Activated naive CD4-positive, alpha-beta T cell treated with anti-CD3 and anti-CD28 coated beads, Interleukin-2, amount 10 ng/mL, durations not matched to agents 7 days and 5 days (primary cell): Measurements from ENCODE around the gene SEMA5A.
"Not testable (repeated sequence)": the region's sequence is repeated elsewhere in the genome, so short reads cannot be mapped to it uniquely, and the experiment has no call there.

Experiments used
- CTCF ChIA-PET: fragments of 350-600 bp; sonication (Branson Sonifier 250); formaldehyde crosslinking; loops from one replicate; lab custom pipeline; 2021; ENCODE audit warnings: antibody characterized with exemption; lab: Charles Lee
- DNase-seq: peaks from one replicate; pipeline ENCODE4 v3.0.0-alpha.2; 2020
- H3K27ac Mint-ChIP-seq: one replicate; pipeline ENCODE4 v1.8.0; 2021; ENCODE audit warnings: mild to moderate bottlenecking, moderate library complexity, mixed read lengths
- H3K27me3 Mint-ChIP-seq: one replicate; pipeline ENCODE4 v1.8.0; 2021; ENCODE audit warnings: mild to moderate bottlenecking, mixed read lengths
- H3K36me3 Mint-ChIP-seq: one replicate; pipeline ENCODE4 v1.8.0; 2021; ENCODE audit warnings: mixed read lengths
- H3K4me1 Mint-ChIP-seq: one replicate; pipeline ENCODE4 v1.8.0; 2021; ENCODE audit warnings: mixed read lengths
- H3K4me3 Mint-ChIP-seq: one replicate; pipeline ENCODE4 v1.8.0; 2021; ENCODE audit warnings: mild to moderate bottlenecking, moderate library complexity, mixed read lengths
- H3K9me3 Mint-ChIP-seq: one replicate; pipeline ENCODE4 v1.8.0; 2021; ENCODE audit warnings: mixed read lengths

SEMA5A gene

DNA sequence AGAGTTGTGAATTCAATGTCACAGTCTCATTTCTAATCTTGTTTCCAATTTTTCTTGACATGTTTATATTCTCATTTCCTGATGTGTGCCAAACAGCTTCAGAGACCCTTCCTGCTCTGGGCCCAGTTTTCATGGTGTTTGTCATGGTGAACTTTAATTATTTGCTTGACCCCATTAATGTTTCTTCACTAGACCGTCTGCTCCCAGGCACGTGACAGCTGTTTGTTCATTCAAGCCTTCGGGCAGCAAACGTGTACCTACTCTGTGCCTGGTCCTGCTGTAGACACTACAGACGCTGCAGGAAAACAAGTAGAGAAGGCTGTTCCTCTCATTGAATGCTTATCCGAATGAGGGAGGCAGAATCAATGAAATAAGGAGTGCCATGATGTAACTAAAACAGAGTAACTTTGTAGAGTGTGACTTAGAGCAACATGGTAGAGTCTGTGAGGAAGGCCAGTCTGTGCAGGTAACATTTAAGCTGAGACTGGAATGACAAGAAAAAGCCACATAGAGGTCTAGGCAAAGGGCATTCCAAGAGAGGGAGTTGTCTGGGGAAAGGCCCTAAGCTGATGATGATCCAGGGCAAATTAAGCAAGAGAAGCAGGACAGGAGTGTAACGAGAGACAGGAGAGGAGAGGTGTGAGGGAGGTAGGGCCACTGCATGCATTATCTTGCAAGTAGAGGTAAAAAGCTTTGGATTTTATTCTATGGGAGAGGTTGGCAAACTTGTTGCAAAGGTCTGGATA is 191.4 kb downstream of the SEMA5A start:
- Mint-ChIP-seq H3K36me3 (no peaks in the 10 kb centered on the region), H3K4me1 (no peaks in the 10 kb centered on the region), H3K4me3 (no peak overlapping the region), H3K27ac (no peak overlapping the region), H3K27me3 (no peaks in the 10 kb centered on the region), H3K9me3 (peaks cover 3% of the 10 kb centered on the region)
- CTCF ChIA-PET: no interaction called here
- no peak for DNase-seq

DNA sequence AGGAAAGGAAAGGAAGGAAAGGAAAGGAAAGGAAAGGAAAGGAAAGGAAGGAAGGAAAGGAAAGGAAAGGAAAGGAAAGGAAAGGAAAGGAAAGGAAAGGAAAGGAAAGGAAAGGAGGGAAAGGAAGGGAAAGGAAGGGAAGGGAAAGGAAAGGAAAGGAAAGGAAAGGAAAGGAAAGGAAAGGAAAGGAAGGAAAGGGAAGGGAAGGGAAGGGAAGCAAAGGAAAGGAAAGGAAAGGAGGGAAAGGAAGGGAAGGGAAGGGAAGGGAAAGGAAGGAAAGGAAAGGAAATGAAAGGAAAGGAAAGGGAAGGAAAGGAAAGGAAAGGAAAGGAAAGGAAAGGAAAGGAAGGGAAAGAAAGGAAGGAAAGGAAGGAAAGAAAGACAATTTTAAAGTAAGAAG is 192.8 kb downstream of the SEMA5A start:
- H3K27ac Mint-ChIP-seq, H3K4me3 Mint-ChIP-seq: not testable (repeated sequence)

GRCh38 chr5:9351546-9351945 is 194.3 kb downstream of the SEMA5A start:
- Mint-ChIP-seq H3K4me3 (no peak overlapping the region), H3K4me1 (no peaks in the 10 kb centered on the region), H3K27ac (no peak overlapping the region), H3K27me3 (no peaks in the 10 kb centered on the region), H3K36me3 (no peaks in the 10 kb centered on the region), H3K9me3 (peaks cover 8% of the 10 kb centered on the region)
- CTCF ChIA-PET: no interaction called here
- no peak for DNase-seq

More for the DNA sequence above, 192.8 kb downstream of the SEMA5A start:
- DNase-seq, H3K36me3 Mint-ChIP-seq, H3K4me1 Mint-ChIP-seq, H3K27me3 Mint-ChIP-seq, CTCF ChIA-PET, H3K9me3 Mint-ChIP-seq: not testable (repeated sequence)

DNA sequence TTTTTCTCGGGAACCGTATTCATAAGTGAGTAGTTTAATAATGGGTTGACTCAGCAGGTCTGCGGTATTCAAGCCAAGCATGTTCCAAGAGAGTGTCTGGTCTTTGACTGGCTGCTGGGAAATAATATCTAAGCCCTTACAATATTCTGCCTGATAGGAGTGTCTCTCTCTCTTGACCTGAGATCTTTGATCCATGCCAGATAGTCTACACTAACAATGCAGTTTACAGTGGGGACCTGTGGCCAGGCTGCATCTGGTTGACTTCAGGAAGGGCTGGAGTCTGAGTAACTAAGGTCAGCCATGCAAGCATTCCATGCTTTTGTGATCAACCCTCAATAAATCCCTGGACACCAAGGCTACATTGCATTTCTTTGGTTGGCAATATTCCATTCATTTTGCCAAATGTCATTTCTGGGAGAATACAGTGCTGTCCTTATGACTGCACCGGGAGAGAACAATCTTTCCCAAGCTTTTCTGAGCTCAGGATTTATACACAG is 195.5 kb downstream of the SEMA5A start:
- no peak overlapping the region for H3K4me3 Mint-ChIP-seq
- H3K9me3 Mint-ChIP-seq: peaks cover 8% of the 10 kb centered on the region
- H3K4me1 Mint-ChIP-seq: no peaks in the 10 kb centered on the region
- no peaks in the 10 kb centered on the region for H3K27me3 Mint-ChIP-seq
- no peaks in the 10 kb centered on the region for H3K36me3 Mint-ChIP-seq
- DNase-seq: no peak
- CTCF ChIA-PET: no interaction called here
- H3K27ac Mint-ChIP-seq: no peak overlapping the region

DNA sequence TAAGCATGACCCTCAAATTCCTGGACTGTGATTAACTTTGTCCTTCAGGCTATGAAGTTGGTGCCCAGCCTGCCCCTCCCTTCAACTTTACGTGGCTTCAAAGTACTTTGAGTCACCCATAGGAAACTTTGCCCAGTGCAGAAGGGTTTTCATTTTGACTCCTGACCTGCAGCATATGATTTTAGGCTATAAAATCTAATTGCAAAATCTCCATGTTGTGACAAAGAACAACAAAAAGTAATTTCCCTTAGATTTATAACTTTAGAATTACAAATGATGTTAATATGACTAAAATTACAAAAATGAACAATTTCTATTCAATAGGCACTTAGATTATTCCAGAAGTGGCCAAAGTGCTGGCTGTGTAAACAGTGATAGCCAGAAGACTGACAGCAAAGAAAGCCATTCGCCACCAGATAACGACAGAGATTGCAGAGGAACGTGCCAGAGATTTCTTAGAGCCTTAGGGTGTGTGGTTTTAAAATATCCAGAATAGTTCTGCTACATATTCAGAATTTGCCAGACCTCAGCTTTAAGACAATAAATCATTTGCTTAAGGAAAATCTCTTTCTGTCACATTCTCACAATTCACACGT is 197.4 kb downstream of the SEMA5A start:
- no peak overlapping the region for H3K27ac Mint-ChIP-seq
- no peaks in the 10 kb centered on the region for H3K4me1 Mint-ChIP-seq
- H3K9me3 Mint-ChIP-seq: peaks cover 4% of the 10 kb centered on the region
- no peak overlapping the region for H3K4me3 Mint-ChIP-seq
- CTCF ChIA-PET: no interaction called here
- DNase-seq: no peak
- H3K36me3 Mint-ChIP-seq: no peaks in the 10 kb centered on the region
- H3K27me3 Mint-ChIP-seq: no peaks in the 10 kb centered on the region

DNA sequence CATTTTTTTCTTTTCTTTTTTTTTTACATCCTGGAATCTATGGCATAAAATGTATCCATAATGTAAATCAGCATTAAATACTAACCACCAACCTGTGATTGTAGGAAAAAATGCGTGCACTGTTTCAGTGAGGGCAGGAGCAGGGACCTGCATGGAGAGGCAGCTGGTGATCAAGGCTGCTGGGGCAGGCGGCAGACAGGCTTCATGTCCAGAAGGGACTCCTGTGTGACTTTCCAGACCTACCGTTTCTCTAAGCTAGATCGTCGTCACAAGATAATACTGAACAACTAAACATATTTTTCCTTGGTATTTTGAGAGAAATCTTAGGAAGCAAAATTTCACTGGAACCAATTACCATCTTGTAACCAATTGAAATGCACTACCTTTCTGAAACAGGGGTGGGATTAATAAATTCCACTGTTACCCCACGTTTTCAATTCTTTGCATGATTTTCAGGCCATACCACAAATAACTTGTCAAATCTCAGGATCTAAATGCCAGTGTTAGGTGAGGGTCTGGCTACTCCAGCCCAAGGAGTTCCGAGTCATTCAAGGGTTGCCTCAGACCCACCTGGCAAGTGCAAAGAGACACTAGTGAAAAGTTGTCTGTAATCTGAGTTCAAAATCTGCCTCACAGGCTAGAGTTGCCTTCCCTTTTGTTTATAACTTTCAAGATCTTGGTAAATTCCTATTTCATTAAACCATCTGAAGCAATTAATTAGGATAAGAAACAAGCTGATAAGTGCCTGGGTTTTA is 198.2 kb downstream of the SEMA5A start:
- H3K4me1 Mint-ChIP-seq: no peaks in the 10 kb centered on the region
- H3K4me3 Mint-ChIP-seq: no peak overlapping the region
- H3K27ac Mint-ChIP-seq: no peak overlapping the region
- no peaks in the 10 kb centered on the region for H3K27me3 Mint-ChIP-seq
- H3K9me3 Mint-ChIP-seq: peaks cover 4% of the 10 kb centered on the region
- no peak for DNase-seq
- no peaks in the 10 kb centered on the region for H3K36me3 Mint-ChIP-seq
- CTCF ChIA-PET: no interaction called here

DNA sequence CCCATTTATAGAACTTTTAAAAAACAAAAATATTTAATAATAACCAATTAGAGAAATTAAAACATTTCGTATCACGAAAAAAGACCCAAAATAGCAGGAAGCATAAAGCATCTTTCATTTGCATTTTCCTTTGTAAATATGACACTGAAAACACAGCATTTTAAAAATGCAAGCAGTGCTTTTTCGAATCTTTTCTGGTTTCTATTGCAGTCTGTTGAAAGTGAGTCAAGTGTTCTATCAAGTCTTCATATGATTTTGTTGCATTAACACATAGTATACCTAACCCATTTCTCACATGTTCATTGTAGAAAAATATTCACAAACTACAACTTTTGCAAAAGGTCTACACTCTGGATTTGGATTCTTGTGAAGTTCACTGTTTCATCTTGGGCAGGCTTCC is 198.8 kb downstream of the SEMA5A start:
- CTCF ChIA-PET: no interaction called here
- Mint-ChIP-seq H3K9me3 (peaks cover 4% of the 10 kb centered on the region), H3K36me3 (no peaks in the 10 kb centered on the region), H3K4me3 (no peak overlapping the region), H3K4me1 (no peaks in the 10 kb centered on the region), H3K27ac (no peak overlapping the region), H3K27me3 (no peaks in the 10 kb centered on the region)
- DNase-seq: no peak

DNA sequence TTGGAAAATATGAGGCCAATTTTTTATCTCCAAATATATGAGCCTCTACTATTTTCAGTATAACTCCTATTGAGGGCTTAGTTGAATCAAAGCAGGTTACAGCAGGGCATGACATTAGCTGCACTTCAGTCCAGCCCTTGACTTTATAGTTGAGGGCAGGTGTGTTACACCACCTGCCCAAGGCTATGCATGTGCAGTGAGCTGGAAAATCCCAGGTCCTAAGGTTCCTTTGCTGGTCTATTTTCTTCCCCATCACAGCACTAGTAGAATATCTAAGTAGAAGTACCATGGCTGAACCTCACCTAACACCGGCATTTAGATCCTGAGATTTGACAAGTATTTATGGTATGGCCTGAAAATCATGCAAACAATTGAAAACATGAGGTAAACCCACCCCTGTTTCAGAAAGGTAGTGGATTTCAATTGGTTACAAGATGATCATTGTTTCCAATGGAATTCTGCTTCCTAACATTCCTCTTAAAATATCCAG is 201.1 kb downstream of the SEMA5A start:
- no peak overlapping the region for H3K4me3 Mint-ChIP-seq
- no peaks in the 10 kb centered on the region for H3K36me3 Mint-ChIP-seq
- no peaks in the 10 kb centered on the region for H3K4me1 Mint-ChIP-seq
- no peak for DNase-seq
- H3K9me3 Mint-ChIP-seq: peaks cover 4% of the 10 kb centered on the region
- no peaks in the 10 kb centered on the region for H3K27me3 Mint-ChIP-seq
- CTCF ChIA-PET: interaction anchor here (0.7 kb wide), 1 partner anchor 9 kb away, joined by 3 read pairs; no protein-coding TSS in a partner anchor
- H3K27ac Mint-ChIP-seq: no peak overlapping the region

DNA sequence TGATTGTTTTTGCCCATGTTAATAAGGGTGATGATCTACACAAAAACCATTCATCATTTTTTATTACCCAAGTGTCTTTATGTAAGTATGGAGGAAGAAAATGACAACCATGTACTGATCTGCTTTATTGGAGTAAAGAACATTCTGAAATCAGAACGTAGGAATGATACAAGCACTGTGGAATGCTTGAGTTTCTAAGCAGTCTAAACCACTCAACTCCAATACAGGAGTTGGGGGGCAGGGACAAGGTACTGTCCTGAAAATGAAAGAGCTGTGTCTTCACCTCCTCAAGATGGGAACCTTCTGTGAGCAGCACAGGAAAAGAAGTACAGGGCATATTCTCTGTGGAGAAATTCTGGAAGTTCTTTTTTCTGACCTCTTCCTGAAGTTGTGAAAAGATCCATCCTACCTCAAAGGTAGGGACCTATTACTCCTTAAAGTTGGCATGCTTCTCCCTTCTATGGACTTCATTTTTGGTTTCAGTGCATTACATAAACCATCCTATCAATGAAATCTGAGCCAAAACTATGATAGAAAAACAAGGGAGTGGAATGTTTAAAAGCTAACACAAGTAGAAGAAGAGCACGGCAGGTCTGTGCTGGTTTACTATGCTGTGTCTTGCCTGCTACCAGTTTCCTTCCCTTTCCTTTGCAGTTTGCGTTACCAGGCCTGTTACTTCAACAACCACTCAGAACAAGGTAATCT is 202.6 kb downstream of the SEMA5A start:
- Mint-ChIP-seq H3K4me1 (no peaks in the 10 kb centered on the region), H3K27ac (no peak overlapping the region), H3K4me3 (no peak overlapping the region), H3K9me3 (peaks cover 5% of the 10 kb centered on the region), H3K36me3 (no peaks in the 10 kb centered on the region), H3K27me3 (no peaks in the 10 kb centered on the region)
- CTCF ChIA-PET: no interaction called here
- DNase-seq: no peak

DNA sequence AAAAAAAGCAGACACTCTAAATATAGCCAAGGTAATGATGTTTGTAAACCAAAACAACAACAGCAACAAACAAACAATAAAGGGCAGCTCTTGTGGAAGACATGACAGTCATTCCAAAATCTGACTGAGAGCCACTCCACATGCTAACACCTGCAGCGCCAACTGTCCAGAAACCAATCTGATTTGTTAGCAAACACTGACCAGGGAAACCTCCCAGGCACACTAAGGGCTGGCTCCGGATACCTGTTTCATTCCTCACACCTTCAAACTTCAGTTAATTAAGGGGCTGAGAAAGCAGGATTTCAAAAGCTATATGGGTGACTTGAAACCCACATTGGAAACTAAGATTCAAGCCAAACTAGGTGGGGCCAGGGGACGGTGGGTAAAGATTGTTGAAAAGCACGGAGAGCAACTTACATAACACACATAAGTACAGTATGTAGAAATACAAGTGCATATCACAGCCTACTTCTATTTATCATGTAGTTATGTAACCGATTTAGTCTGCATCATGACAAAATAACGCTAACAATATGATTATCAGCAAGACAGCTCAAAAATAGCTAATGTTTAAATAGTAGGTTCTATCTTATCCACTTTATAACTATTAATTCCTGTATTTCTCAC is 203.6 kb downstream of the SEMA5A start:
- DNase-seq: no peak
- CTCF ChIA-PET: interaction anchor here (0.7 kb wide), 1 partner anchor 1327 kb away, joined by 3 read pairs; no protein-coding TSS in a partner anchor
- H3K9me3 Mint-ChIP-seq: peaks cover 5% of the 10 kb centered on the region
- no peaks in the 10 kb centered on the region for H3K36me3 Mint-ChIP-seq
- no peaks in the 10 kb centered on the region for H3K4me1 Mint-ChIP-seq
- no peak overlapping the region for H3K27ac Mint-ChIP-seq
- no peaks in the 10 kb centered on the region for H3K27me3 Mint-ChIP-seq
- H3K4me3 Mint-ChIP-seq: no peak overlapping the region

GRCh38 chr5:9340085-9340484 is 205.8 kb downstream of the SEMA5A start:
- H3K27me3 Mint-ChIP-seq: no peaks in the 10 kb centered on the region
- H3K36me3 Mint-ChIP-seq: no peaks in the 10 kb centered on the region
- no peak overlapping the region for H3K4me3 Mint-ChIP-seq
- peaks cover 3% of the 10 kb centered on the region for H3K9me3 Mint-ChIP-seq
- DNase-seq: no peak
- no peaks in the 10 kb centered on the region for H3K4me1 Mint-ChIP-seq
- H3K27ac Mint-ChIP-seq: no peak overlapping the region
- CTCF ChIA-PET: no interaction called here

DNA sequence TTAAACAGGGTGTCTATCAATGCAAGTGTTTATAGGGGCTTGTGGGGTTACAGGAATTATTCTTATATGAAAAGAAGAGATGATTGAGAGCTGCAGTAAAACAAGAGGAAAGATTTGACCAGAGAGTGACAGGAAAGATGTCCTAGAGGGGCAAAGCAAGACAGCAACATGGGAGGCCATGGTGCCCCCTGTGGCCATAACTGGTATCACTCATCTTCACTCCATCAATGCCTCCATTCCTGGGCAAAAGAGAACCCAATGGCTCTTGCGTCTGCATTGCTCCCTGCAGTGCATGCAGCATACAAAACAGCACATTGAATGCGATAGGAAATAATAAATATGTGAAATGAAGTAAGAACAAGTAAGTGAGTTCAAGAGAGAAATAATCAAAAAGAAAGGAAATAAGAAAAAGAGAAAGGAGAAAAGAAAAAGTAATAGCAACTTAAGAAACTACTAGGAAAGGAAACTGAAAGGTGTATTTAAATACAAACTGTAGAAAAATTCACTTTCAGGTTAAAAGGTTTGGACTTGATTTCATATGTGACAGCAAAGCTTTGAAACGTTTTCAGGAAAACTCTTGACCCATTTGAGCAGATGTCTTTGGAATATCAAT is 206.6 kb downstream of the SEMA5A start:
- no peak overlapping the region for H3K27ac Mint-ChIP-seq
- no peak for DNase-seq
- no peaks in the 10 kb centered on the region for H3K27me3 Mint-ChIP-seq
- H3K4me3 Mint-ChIP-seq: no peak overlapping the region
- CTCF ChIA-PET: interaction anchor here (0.6 kb wide), 1 partner anchor 161 kb away, joined by 3 read pairs; no protein-coding TSS in a partner anchor
- H3K36me3 Mint-ChIP-seq: no peaks in the 10 kb centered on the region
- H3K9me3 Mint-ChIP-seq: peaks cover 3% of the 10 kb centered on the region
- no peaks in the 10 kb centered on the region for H3K4me1 Mint-ChIP-seq

- no peaks in the 10 kb centered on the region for H3K27me3 Mint-ChIP-seq
- DNase-seq: no peak
- H3K4me3 Mint-ChIP-seq: no peak overlapping the region
- no peaks in the 10 kb centered on the region for H3K36me3 Mint-ChIP-seq
- H3K9me3 Mint-ChIP-seq: peaks cover 3% of the 10 kb centered on the region
- H3K4me1 Mint-ChIP-seq: no peaks in the 10 kb centered on the region
- CTCF ChIA-PET: interaction anchor here (0.6 kb wide), 1 partner anchor 162 kb away, joined by 3 read pairs; no protein-coding TSS in a partner anchor
- no peak overlapping the region for H3K27ac Mint-ChIP-seq
These were observed 207.1 kb downstream of the SEMA5A start for GRCh38 chr5:9338796-9339195.
